WTC11 (cell line): ENCODE data around the gene LAMTOR2. TPM values are rescaled to one million over a fixed set of nuclear protein-coding genes. Genes with fewer than 3 reads are reported as not detected.
A peak's percentile ranks its signal among the peaks of the same experiment; 100 is the strongest.

ENCODE experiments used
- ATAC-seq: fragments of 200-7000 bp; cut with Tn5 transposase; 2 replicates; pipeline ENCODE4 v1.10.0; 2021; ENCODE audit warnings: mild to moderate bottlenecking, moderate library complexity
- CTCF ChIA-PET: fragments of 300-600 bp; sonication (Branson Sonifier 250); formaldehyde crosslinking; loops from one replicate; lab custom pipeline; 2021; ENCODE audit warnings: antibody characterized with exemption; lab: Charles Lee
- POLR2A ChIA-PET: fragments of 350-600 bp; sonication (Branson Sonifier 250); formaldehyde crosslinking; loops from one replicate; lab custom pipeline; 2021; ENCODE audit warnings: antibody characterized with exemption; lab: Charles Lee
- DNase-seq: peaks from one replicate; pipeline ENCODE4 v3.0.0; 2021; ENCODE audit warnings: low spot score
- H3K27ac Mint-ChIP-seq: 2 replicates; pipeline ENCODE4 v1.8.0; 2021; ENCODE audit warnings: mixed read lengths
- H3K27me3 Mint-ChIP-seq: 2 replicates; pipeline ENCODE4 v1.8.0; 2021; ENCODE audit warnings: low read depth, mild to moderate bottlenecking, moderate library complexity, mixed read lengths
- H3K36me3 Mint-ChIP-seq: 2 replicates; pipeline ENCODE4 v1.8.0; 2021; ENCODE audit warnings: mixed read lengths
- H3K4me1 Mint-ChIP-seq: 2 replicates; pipeline ENCODE4 v1.8.0; 2022; ENCODE audit warnings: mixed read lengths
- H3K4me3 Mint-ChIP-seq: 2 replicates; pipeline ENCODE4 v1.8.0; 2021; ENCODE audit warnings: mild to moderate bottlenecking, moderate library complexity, mixed read lengths
- H3K9me3 Mint-ChIP-seq: 2 replicates; pipeline ENCODE4 v1.8.0; 2021; ENCODE audit warnings: mixed read lengths
- ARID4B ChIP-seq: sonication (generic); formaldehyde crosslinking; IDR thresholded peaks from 2 replicates; pipeline ENCODE4 v1.8.0; 2023; ENCODE audit warnings: missing genetic modification reagents, mild to moderate bottlenecking, borderline replicate concordance
- E2F1 ChIP-seq: sonication (generic); formaldehyde crosslinking; IDR thresholded peaks from 2 replicates; pipeline ENCODE4 v1.8.0; 2022; ENCODE audit warnings: mild to moderate bottlenecking, missing genetic modification reagents
- ESRRA ChIP-seq: sonication (generic); formaldehyde crosslinking; IDR thresholded peaks from 2 replicates; pipeline ENCODE4 v1.8.1; 2022; ENCODE audit warnings: mild to moderate bottlenecking, missing genetic modification reagents, borderline replicate concordance
- KAT7 ChIP-seq: sonication (generic); formaldehyde crosslinking; IDR thresholded peaks from 2 replicates; pipeline ENCODE4 v1.8.1; 2023; ENCODE audit warnings: missing genetic modification reagents, mild to moderate bottlenecking, borderline replicate concordance
- MLX ChIP-seq: sonication (generic); formaldehyde crosslinking; IDR thresholded peaks from 2 replicates; pipeline ENCODE4 v1.8.1; 2023; ENCODE audit warnings: mild to moderate bottlenecking, missing genetic modification reagents, moderate library complexity
- USF1 ChIP-seq: sonication (generic); formaldehyde crosslinking; IDR thresholded peaks from 2 replicates; pipeline ENCODE4 v1.8.0; 2022; ENCODE audit warnings: mild to moderate bottlenecking, missing genetic modification reagents
- ZBTB43 ChIP-seq: sonication (generic); formaldehyde crosslinking; IDR thresholded peaks from 2 replicates; pipeline ENCODE4 v1.8.1; 2023; ENCODE audit warnings: mild to moderate bottlenecking, missing genetic modification reagents
- ZNF121 ChIP-seq: sonication (generic); formaldehyde crosslinking; IDR thresholded peaks from 2 replicates; pipeline ENCODE4 v1.8.0; 2023; ENCODE audit warnings: missing genetic modification reagents
- ZNF263 ChIP-seq: sonication (generic); formaldehyde crosslinking; IDR thresholded peaks from 2 replicates; pipeline ENCODE4 v1.8.1; 2022; ENCODE audit warnings: low read depth, mild to moderate bottlenecking, moderate library complexity, missing genetic modification reagents
- ZNF512 ChIP-seq: sonication (generic); formaldehyde crosslinking; IDR thresholded peaks from 2 replicates; pipeline ENCODE4 v1.8.1; 2022; ENCODE audit warnings: missing genetic modification reagents, borderline replicate concordance
- ZSCAN18 ChIP-seq: fragments of 250-450 bp; sonication (Bioruptor Pico); IDR thresholded peaks from 2 replicates; pipeline ENCODE4 v2.1.2; 2022; ENCODE audit warnings: mild to moderate bottlenecking, moderate library complexity
- total RNA-seq: library from RNA; stranded (reverse); gene quantifications from 3 replicates; pipeline ENCODE4 v1.2.3, GENCODE V29; 2021

The LAMTOR2 gene
- total RNA-seq, 1 experiment from 2014 or later, result 62.4 TPM

- CTCF ChIA-PET, result interaction anchor here (0.8 to 29.6 kb wide), 6 partner anchors 20 to 92 kb away, joined by 3 to 1176 read pairs (median 6); partner anchors contain the start of genes LMNA, RAB25 and UBQLN4
- peaks cover 67% of the 10 kb centered on the region for H3K4me1 Mint-ChIP-seq
- H3K27ac Mint-ChIP-seq, result peak overlapping the region; percentile 75
- no peaks in the 10 kb centered on the region for H3K27me3 Mint-ChIP-seq
- no peaks in the 10 kb centered on the region for H3K9me3 Mint-ChIP-seq
- peak overlapping the region; percentile 96 for H3K4me3 Mint-ChIP-seq
- TF ChIP-seq E2F1 (0 out of 2 replicates have a peak, but pooled peaks have one; percentile 35), ESRRA (CRISPR knock-in tag) (no peak), ARID4B (no peak), ZSCAN18 (no peak), ZNF512 (CRISPR knock-in tag) (no peak), USF1 (CRISPR knock-in tag) (0 out of 2 replicates have a peak, but pooled peaks have one; percentile 12), KAT7 (CRISPR knock-in tag) (0 out of 2 replicates have a peak, but pooled peaks have one; percentile 42), ZBTB43 (no peak), ZNF263 (CRISPR knock-in tag) (no peak), MLX (CRISPR knock-in tag) (no peak), ZNF121 (no peak)
- peaks cover 8% of the 10 kb centered on the region for H3K36me3 Mint-ChIP-seq
- DNase-seq (no peak), ATAC-seq (no peak)
- POLR2A ChIA-PET, result interaction anchor here (0.9 to 3.0 kb wide), 5 partner anchors 8 to 97 kb away, joined by 3 to 24 read pairs (median 6); partner anchors contain the start of gene RAB25
Measured at GRCh38 chr1:156081180-156081916, 26.8 kb downstream of the LAMTOR2 start.
